Measurements from ENCODE around the gene BDKRB2.

Gene BDKRB2

GRCh38 chr14:96177766-96178375, 26.8 kb upstream of the BDKRB2 start:
- DNase-seq, result no peak

- no peak for DNase-seq
Observed at GRCh38 chr14:96178461-96179321, 25.9 kb upstream of the BDKRB2 start.

- no peak for DNase-seq
Observed at GRCh38 chr14:96180043-96180874, 24.4 kb upstream of the BDKRB2 start.

- DNase-seq, result no peak
Observed at GRCh38 chr14:96181186-96182056, 23.2 kb upstream of the BDKRB2 start.

GRCh38 chr14:96182546-96182945, 22.1 kb upstream of the BDKRB2 start:
- no peak for DNase-seq

GRCh38 chr14:96184737-96185136, 19.9 kb upstream of the BDKRB2 start:
- no peak for DNase-seq

GRCh38 chr14:96187216-96188031, 17.2 kb upstream of the BDKRB2 start:
- DNase-seq, result no peak

- no peak for DNase-seq
Observed at GRCh38 chr14:96189281-96189711, 15.3 kb upstream of the BDKRB2 start.

- DNase-seq, result no peak
Observed at GRCh38 chr14:96191353-96191752, 13.3 kb upstream of the BDKRB2 start.

GRCh38 chr14:96191841-96192462, 12.7 kb upstream of the BDKRB2 start:
- DNase-seq, result no peak

GRCh38 chr14:96192975-96193805, 11.4 kb upstream of the BDKRB2 start:
- DNase-seq, result no peak

GRCh38 chr14:96194262-96194656, 10.4 kb upstream of the BDKRB2 start:
- no peak for DNase-seq

- DNase-seq, result no peak
Observed at GRCh38 chr14:96194657-96195431, 9.8 kb upstream of the BDKRB2 start.

- no peak for DNase-seq
Observed at GRCh38 chr14:96195441-96196081, 9.1 kb upstream of the BDKRB2 start.

- no peak for DNase-seq
Observed at GRCh38 chr14:96197163-96197852, 7.3 kb upstream of the BDKRB2 start.

GRCh38 chr14:96197969-96198368, 6.7 kb upstream of the BDKRB2 start:
- DNase-seq, result no peak

- no peak for DNase-seq
Observed at GRCh38 chr14:96198430-96199130, 6.1 kb upstream of the BDKRB2 start.

GRCh38 chr14:96201157-96201556, 3.5 kb upstream of the BDKRB2 start:
- DNase-seq, result no peak
